CD4-positive, alpha-beta T cell (primary cell): ENCODE data around the gene EDRF1. TPM values are rescaled to one million over a fixed set of nuclear protein-coding genes. Genes with fewer than 3 reads are reported as not detected.

Experiments used
- ATAC-seq: fragments of 200-7000 bp; cut with Tn5 transposase; one replicate; pipeline ENCODE4 v1.10.0; 2022; ENCODE audit warnings: mild to moderate bottlenecking; ENCODE audit not compliant: poor library complexity
- CTCF ChIA-PET: fragments of 350-600 bp; sonication (Branson Sonifier 250); formaldehyde crosslinking; loops from one replicate; lab custom pipeline; 2021; ENCODE audit warnings: antibody characterized with exemption, inconsistent platforms; lab: Charles Lee
- POLR2A ChIA-PET: fragments of 350-600 bp; sonication (Branson Sonifier 250); formaldehyde crosslinking; loops from one replicate; lab custom pipeline; 2021; ENCODE audit warnings: antibody characterized with exemption, inconsistent platforms; lab: Charles Lee
- DNase-seq, 14 experiments: peaks; one replicate each; pipeline ENCODE4 v3.0.0-alpha.2; 2013 to 2020; ENCODE audit warnings: mixed read lengths in 2 of 14
- H3K27ac ChIP-seq, 2 donors: one replicate each; pipeline versions ENCODE4 v1.5.1 to v1.7.0; 2013; ENCODE audit warnings: low read length in 2 of 2, low read depth in 1 of 2, mild to moderate bottlenecking in 1 of 2
- H3K27me3 ChIP-seq, 2 experiments: 1 replicate in 1 of 2; 2 replicates in 1 of 2; pipeline versions ENCODE4 v1.6.1 to v1.7.0; 2013; ENCODE audit warnings: low read length in 2 of 2, control low read depth in 1 of 2, mild to moderate bottlenecking in 1 of 2, moderate library complexity in 1 of 2; ENCODE audit not compliant: insufficient read depth in 2 of 2, control insufficient read depth in 1 of 2
- H3K36me3 ChIP-seq: one replicate; pipeline ENCODE4 v1.6.1; 2013; ENCODE audit warnings: low read length, control low read depth; ENCODE audit not compliant: insufficient read depth
- H3K4me1 ChIP-seq: one replicate; pipeline ENCODE4 v1.6.1; 2013; ENCODE audit warnings: low read length, control low read depth; ENCODE audit not compliant: insufficient read depth
- H3K4me3 ChIP-seq: one replicate; pipeline ENCODE4 v1.5.1; 2013; ENCODE audit warnings: mild to moderate bottlenecking, low read length, moderate library complexity
- H3K9me3 ChIP-seq, 2 experiments: 1 replicate in 1 of 2; 2 replicates in 1 of 2; pipeline versions ENCODE4 v1.6.1 to v1.7.0; 2013; ENCODE audit warnings: low read length in 2 of 2, mild to moderate bottlenecking in 2 of 2, control low read depth in 1 of 2, moderate library complexity in 1 of 2; ENCODE audit not compliant: control insufficient read depth in 1 of 2, insufficient read depth in 1 of 2
- H3K27ac Mint-ChIP-seq: one replicate; pipeline ENCODE4 v1.8.0; 2020; ENCODE audit warnings: mixed read lengths
- H3K27me3 Mint-ChIP-seq: one replicate; pipeline ENCODE4 v1.8.0; 2021; ENCODE audit warnings: mixed read lengths
- H3K36me3 Mint-ChIP-seq: one replicate; pipeline ENCODE4 v1.8.0; 2021; ENCODE audit warnings: low read depth, mixed read lengths
- H3K4me1 Mint-ChIP-seq: one replicate; pipeline ENCODE4 v1.8.0; 2021; ENCODE audit warnings: low read depth, mixed read lengths
- H3K4me3 Mint-ChIP-seq: one replicate; pipeline ENCODE4 v1.8.0; 2020; ENCODE audit warnings: mild to moderate bottlenecking, mixed read lengths
- H3K9me3 Mint-ChIP-seq: one replicate; pipeline ENCODE4 v1.8.0; 2020; ENCODE audit warnings: mixed read lengths
- intact Hi-C, 2 experiments: fragments of 100-400 bp; cut with DNase I in 1 of 2; cut with micrococcal nuclease in 1 of 2; formaldehyde crosslinking; loops; one replicate each; pipeline versions ENCODE4 v1.15.1 to v1.9.0; 2023 to 2025; cut with DNase I, micrococcal nuclease
- total RNA-seq, 174 experiments: library from RNA in 2 of 174; stranded (reverse) in 2 of 174; gene quantifications; one replicate each; pipeline ENCODE4 v1.2.3 and lab custom pipeline; 2021 to 2026
- TF ChIP-seq, protein P1 (sequence below): fragments of 200-600 bp; IDR thresholded peaks from one replicate; pipeline ENCODE4 v1.8.0; 2022; ENCODE audit warnings: antibody characterized with exemption, mild to moderate bottlenecking

Gene EDRF1
- total RNA-seq, 2 experiments from 2014 or later: 39.0 to 39.8 TPM

DNA sequence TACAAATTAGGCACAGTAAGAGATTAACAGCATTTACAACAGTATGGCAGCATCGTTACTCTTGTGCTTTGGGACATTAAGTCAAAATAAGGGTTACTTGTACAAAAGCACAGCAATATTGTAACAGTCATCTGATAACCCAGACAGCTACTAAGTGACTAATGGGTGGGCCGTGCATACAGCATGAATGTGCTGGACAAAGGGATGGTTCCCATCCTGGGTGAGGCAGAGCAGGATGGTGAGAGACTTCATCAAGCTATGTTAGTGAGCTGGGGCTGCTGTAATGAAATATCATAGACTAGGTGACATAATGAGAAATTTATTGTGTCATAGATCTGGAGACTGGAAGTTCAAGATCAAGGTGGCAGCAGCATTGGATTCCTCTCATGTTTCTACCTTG lies 25.4 kb downstream of the EDRF1 start:
- no peaks in the 10 kb centered on the region for H3K4me1 Mint-ChIP-seq
- Histone ChIP-seq H3K27ac (no peak overlapping the region), H3K4me3 (no peak overlapping the region), H3K27me3 (no peaks in the 10 kb centered on the region), H3K36me3 (peaks cover 89% of the 10 kb centered on the region), H3K9me3 (no peaks in the 10 kb centered on the region), H3K4me1 (no peaks in the 10 kb centered on the region)
- intact Hi-C loops: no loop called here
- no peaks in the 10 kb centered on the region for H3K9me3 Mint-ChIP-seq
- H3K36me3 Mint-ChIP-seq: peaks cover 100% of the 10 kb centered on the region
- H3K4me3 Mint-ChIP-seq: no peak overlapping the region
- TF ChIP-seq, protein P1, sequence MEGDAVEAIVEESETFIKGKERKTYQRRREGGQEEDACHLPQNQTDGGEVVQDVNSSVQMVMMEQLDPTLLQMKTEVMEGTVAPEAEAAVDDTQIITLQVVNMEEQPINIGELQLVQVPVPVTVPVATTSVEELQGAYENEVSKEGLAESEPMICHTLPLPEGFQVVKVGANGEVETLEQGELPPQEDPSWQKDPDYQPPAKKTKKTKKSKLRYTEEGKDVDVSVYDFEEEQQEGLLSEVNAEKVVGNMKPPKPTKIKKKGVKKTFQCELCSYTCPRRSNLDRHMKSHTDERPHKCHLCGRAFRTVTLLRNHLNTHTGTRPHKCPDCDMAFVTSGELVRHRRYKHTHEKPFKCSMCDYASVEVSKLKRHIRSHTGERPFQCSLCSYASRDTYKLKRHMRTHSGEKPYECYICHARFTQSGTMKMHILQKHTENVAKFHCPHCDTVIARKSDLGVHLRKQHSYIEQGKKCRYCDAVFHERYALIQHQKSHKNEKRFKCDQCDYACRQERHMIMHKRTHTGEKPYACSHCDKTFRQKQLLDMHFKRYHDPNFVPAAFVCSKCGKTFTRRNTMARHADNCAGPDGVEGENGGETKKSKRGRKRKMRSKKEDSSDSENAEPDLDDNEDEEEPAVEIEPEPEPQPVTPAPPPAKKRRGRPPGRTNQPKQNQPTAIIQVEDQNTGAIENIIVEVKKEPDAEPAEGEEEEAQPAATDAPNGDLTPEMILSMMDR: no peak
- no peak overlapping the region for H3K27ac Mint-ChIP-seq
- no peaks in the 10 kb centered on the region for H3K27me3 Mint-ChIP-seq
- POLR2A ChIA-PET: no interaction called here
- CTCF ChIA-PET: no interaction called here
- ATAC-seq (no peak), DNase-seq (no peak)

DNA sequence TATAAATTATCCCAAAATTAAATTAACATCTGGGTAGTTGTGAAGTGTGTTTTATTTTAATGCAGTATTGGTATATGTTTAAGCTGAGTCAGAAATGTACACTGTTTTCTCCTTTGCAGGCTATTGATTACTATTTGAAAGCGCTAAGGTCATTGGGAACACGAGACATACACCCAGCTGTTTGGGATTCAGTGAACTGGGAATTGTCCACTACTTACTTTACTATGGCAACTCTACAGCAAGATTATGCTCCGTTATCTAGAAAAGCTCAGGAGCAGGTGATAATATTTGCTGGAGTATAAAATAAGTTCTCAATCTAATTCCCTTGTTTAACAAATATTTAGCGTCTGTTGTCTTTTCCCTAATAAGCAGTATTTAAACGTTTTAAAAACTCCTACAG lies 27.9 kb downstream of the EDRF1 start:
- no peaks in the 10 kb centered on the region for H3K9me3 ChIP-seq
- no peak overlapping the region for H3K4me3 Mint-ChIP-seq
- no peak overlapping the region for H3K4me3 ChIP-seq
- no peak overlapping the region for H3K27ac ChIP-seq
- ChIA-PET CTCF (no interaction called here), POLR2A (interaction anchor here (0.7 kb wide), 1 partner anchor 82 kb away, joined by 3 read pairs; no protein-coding TSS in a partner anchor)
- intact Hi-C loops: no loop called here
- H3K36me3 ChIP-seq: peaks cover 86% of the 10 kb centered on the region
- no peaks in the 10 kb centered on the region for H3K9me3 Mint-ChIP-seq
- no peaks in the 10 kb centered on the region for H3K4me1 Mint-ChIP-seq
- no peaks in the 10 kb centered on the region for H3K27me3 Mint-ChIP-seq
- no peaks in the 10 kb centered on the region for H3K4me1 ChIP-seq
- no peak for ATAC-seq
- TF ChIP-seq, protein P1: no peak
- H3K27ac Mint-ChIP-seq: no peak overlapping the region
- DNase-seq: no peak
- H3K36me3 Mint-ChIP-seq: peaks cover 100% of the 10 kb centered on the region
- H3K27me3 ChIP-seq: no peaks in the 10 kb centered on the region

DNA sequence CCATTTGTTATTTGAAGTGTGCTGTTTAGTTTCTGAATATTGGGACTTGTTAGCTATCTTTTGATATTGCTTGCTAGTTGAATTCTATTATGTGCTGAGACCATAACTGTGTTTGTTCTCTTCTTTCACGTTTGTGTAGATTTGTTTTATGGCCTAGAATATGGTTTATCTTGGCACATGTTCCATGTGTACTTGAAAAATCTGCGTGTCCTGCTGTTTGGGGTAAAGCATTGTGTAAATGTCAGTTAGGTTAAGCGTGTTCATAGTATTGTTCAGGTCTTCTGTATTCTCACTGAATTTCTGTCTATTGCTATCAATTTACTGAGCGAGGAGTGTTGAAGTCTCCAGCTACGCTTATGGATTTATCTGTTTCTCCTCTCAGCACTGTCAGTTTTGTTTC lies 36.7 kb downstream of the EDRF1 start:
- no peak for ATAC-seq
- peaks cover 7% of the 10 kb centered on the region for H3K4me1 Mint-ChIP-seq
- Histone ChIP-seq H3K27me3 (no peaks in the 10 kb centered on the region), H3K27ac (no peak overlapping the region), H3K4me3 (no peak overlapping the region), H3K4me1 (no peaks in the 10 kb centered on the region), H3K9me3 (no peaks in the 10 kb centered on the region), H3K36me3 (peaks cover 92% of the 10 kb centered on the region)
- ChIA-PET POLR2A (no interaction called here), CTCF (no interaction called here)
- DNase-seq: no peak
- H3K27me3 Mint-ChIP-seq: no peaks in the 10 kb centered on the region
- no peak overlapping the region for H3K4me3 Mint-ChIP-seq
- H3K9me3 Mint-ChIP-seq: no peaks in the 10 kb centered on the region
- peaks cover 87% of the 10 kb centered on the region for H3K36me3 Mint-ChIP-seq
- intact Hi-C loops: no loop called here
- TF ChIP-seq, protein P1: no peak
- H3K27ac Mint-ChIP-seq: no peak overlapping the region
